ENCODE data around the gene SH3PXD2B. TPM values are rescaled to one million over a fixed set of nuclear protein-coding genes. Genes with fewer than 3 reads are reported as not detected.

SH3PXD2B gene
- total RNA-seq (10 to 100 TPM in 5 of 6 donors, 1 to 10 TPM in 1; 9.7 to 24.9 (median 12.9) TPM), polyA plus RNA-seq (1 to 10 TPM; 4.2 to 4.3 TPM)

- TF ChIP-seq, protein P1, sequence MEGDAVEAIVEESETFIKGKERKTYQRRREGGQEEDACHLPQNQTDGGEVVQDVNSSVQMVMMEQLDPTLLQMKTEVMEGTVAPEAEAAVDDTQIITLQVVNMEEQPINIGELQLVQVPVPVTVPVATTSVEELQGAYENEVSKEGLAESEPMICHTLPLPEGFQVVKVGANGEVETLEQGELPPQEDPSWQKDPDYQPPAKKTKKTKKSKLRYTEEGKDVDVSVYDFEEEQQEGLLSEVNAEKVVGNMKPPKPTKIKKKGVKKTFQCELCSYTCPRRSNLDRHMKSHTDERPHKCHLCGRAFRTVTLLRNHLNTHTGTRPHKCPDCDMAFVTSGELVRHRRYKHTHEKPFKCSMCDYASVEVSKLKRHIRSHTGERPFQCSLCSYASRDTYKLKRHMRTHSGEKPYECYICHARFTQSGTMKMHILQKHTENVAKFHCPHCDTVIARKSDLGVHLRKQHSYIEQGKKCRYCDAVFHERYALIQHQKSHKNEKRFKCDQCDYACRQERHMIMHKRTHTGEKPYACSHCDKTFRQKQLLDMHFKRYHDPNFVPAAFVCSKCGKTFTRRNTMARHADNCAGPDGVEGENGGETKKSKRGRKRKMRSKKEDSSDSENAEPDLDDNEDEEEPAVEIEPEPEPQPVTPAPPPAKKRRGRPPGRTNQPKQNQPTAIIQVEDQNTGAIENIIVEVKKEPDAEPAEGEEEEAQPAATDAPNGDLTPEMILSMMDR (IDR thresholded peaks at IDR 0.05): no peak
- peaks cover 0 to 5% (median 3%) of the 10 kb centered on the region in 3 donors for H3K4me1 ChIP-seq
- no peaks in the 10 kb centered on the region for H3K27me3 ChIP-seq
- FAIRE-seq (no peak), ATAC-seq (peak; percentile 43 to 77 (median 53)), DNase-seq (peak; percentile 71 to 88 (median 78))
- H3K4me3 ChIP-seq: peak within 1 kb of the TSS; percentile 80 to 87 (median 82)
- no peaks in the 10 kb centered on the region for H3K36me3 ChIP-seq
- WGBS, 2 donors: 3 to 9% methylated on average over 32 to 89 of the region's 89 CpGs
- H3K27ac ChIP-seq: peak within 1 kb of the TSS; percentile 10 to 75 (median 45)
- intact Hi-C loops (cut with DNase I): no loop called here
- no peaks in the 10 kb centered on the region for H3K9me3 ChIP-seq
Observed at GRCh38 chr5:172454358-172455086, at the start of gene SH3PXD2B. Gene SH3PXD2B, minus strand, starts transcription at chr5:172454525. Its CDS starts 173 bp downstream, at chr5:172454352.

- intact Hi-C loops (cut with DNase I): no loop called here
- TF ChIP-seq, protein P1 (IDR thresholded peaks at IDR 0.05): no peak
- ATAC-seq (no peak), FAIRE-seq (no peak), DNase-seq (peak in 3 of 6 donors; percentile 2 to 26 (median 9))
- no peaks in the 10 kb centered on the region for H3K9me3 ChIP-seq
- H3K4me1 ChIP-seq: no peaks in the 10 kb centered on the region
- H3K27me3 ChIP-seq: no peaks in the 10 kb centered on the region
- 92 to 97% methylated on average over 4 of the region's 4 CpGs for WGBS, 2 donors
- H3K36me3 ChIP-seq: no peaks in the 10 kb centered on the region
- H3K4me3 ChIP-seq: no peak overlapping the region
- H3K27ac ChIP-seq: no peak overlapping the region
Observed at GRCh38 chr5:172502969-172503368, 48.6 kb upstream of the SH3PXD2B start.

GRCh38 chr5:172502410-172502809 lies 48.1 kb upstream of the SH3PXD2B start:
- 90 to 94% methylated on average over 8 of the region's 8 CpGs for WGBS, 2 donors
- TF ChIP-seq, protein P1 (IDR thresholded peaks at IDR 0.05): no peak
- H3K27ac ChIP-seq: no peak overlapping the region
- DNase-seq (peak in 1 of 6 donors; percentile 6), FAIRE-seq (no peak), ATAC-seq (no peak)
- intact Hi-C loops (cut with DNase I): no loop called here
- H3K36me3 ChIP-seq: no peaks in the 10 kb centered on the region
- no peak overlapping the region for H3K4me3 ChIP-seq
- no peaks in the 10 kb centered on the region for H3K27me3 ChIP-seq
- no peaks in the 10 kb centered on the region for H3K9me3 ChIP-seq
- no peaks in the 10 kb centered on the region for H3K4me1 ChIP-seq

GRCh38 chr5:172501708-172502320 lies 47.5 kb upstream of the SH3PXD2B start:
- no peak for ATAC-seq
- WGBS, 2 donors: 82 to 84% methylated on average over 7 of the region's 7 CpGs
- Histone ChIP-seq H3K9me3 (no peaks in the 10 kb centered on the region), H3K36me3 (no peaks in the 10 kb centered on the region), H3K4me1 (no peaks in the 10 kb centered on the region), H3K27ac (no peak overlapping the region), H3K4me3 (no peak overlapping the region), H3K27me3 (no peaks in the 10 kb centered on the region)
- no peak for FAIRE-seq
- peak in 1 of 6 donors; percentile 24 for DNase-seq
- TF ChIP-seq, protein P1 (IDR thresholded peaks at IDR 0.05): no peak
- intact Hi-C loops (cut with DNase I): no loop called here
